Mesendoderm (in vitro differentiated cells): Measurements from ENCODE around the gene KRTAP10-6.
"Not testable (repeated sequence)": the region's sequence is repeated elsewhere in the genome, so short reads cannot be mapped to it uniquely, and the experiment has no call there.

Source experiments
- DNase-seq: peaks from one replicate; pipeline ENCODE4 v3.0.0; 2013
- H2AK5ac ChIP-seq: 2 replicates; pipeline ENCODE4 v1.6.1; 2013; ENCODE audit warnings: low read length, inconsistent platforms
- H2BK120ac ChIP-seq: 2 replicates; pipeline ENCODE4 v1.6.1; 2013; ENCODE audit warnings: low read depth, mild to moderate bottlenecking, low read length, moderate library complexity, mixed read lengths
- H2BK15ac ChIP-seq: replicated peaks from 2 replicates; pipeline ENCODE4 v1.6.1; 2013; ENCODE audit warnings: low read depth, mild to moderate bottlenecking, moderate library complexity
- H2BK5ac ChIP-seq: 2 replicates; pipeline ENCODE4 v1.6.1; 2013; ENCODE audit warnings: low read length, inconsistent platforms
- H3K18ac ChIP-seq: 2 replicates; pipeline ENCODE4 v1.6.1; 2013; ENCODE audit warnings: mild to moderate bottlenecking, low read length, mixed read lengths
- H3K23ac ChIP-seq: one replicate; pipeline ENCODE4 v1.6.1; 2013; ENCODE audit warnings: low read length
- H3K27ac ChIP-seq: 2 replicates; pipeline ENCODE4 v1.5.1; 2013; ENCODE audit warnings: low read depth, mild to moderate bottlenecking, inconsistent platforms, low read length, moderate library complexity
- H3K27me3 ChIP-seq: 2 replicates; pipeline ENCODE4 v1.6.1; 2013; ENCODE audit warnings: low read length, control low read depth, mild to moderate bottlenecking, inconsistent platforms; ENCODE audit not compliant: insufficient read depth, poor library complexity
- H3K36me3 ChIP-seq: 2 replicates; pipeline ENCODE4 v1.6.1; 2013; ENCODE audit warnings: low read length, inconsistent platforms; ENCODE audit not compliant: control insufficient read depth, insufficient read depth
- H3K4ac ChIP-seq: one replicate; pipeline ENCODE4 v1.6.1; 2013; ENCODE audit warnings: low read depth, mild to moderate bottlenecking, low read length, moderate library complexity
- H3K4me1 ChIP-seq: 2 replicates; pipeline ENCODE4 v1.6.1; 2013; ENCODE audit warnings: low read depth, low read length, inconsistent platforms; ENCODE audit not compliant: control insufficient read depth
- H3K4me2 ChIP-seq: 2 replicates; pipeline ENCODE4 v1.6.1; 2013; ENCODE audit warnings: low read length
- H3K4me3 ChIP-seq: 2 replicates; pipeline ENCODE4 v1.5.1; 2013; ENCODE audit warnings: mild to moderate bottlenecking, low read length
- H3K56ac ChIP-seq: one replicate; pipeline ENCODE4 v1.6.1; 2013; ENCODE audit warnings: low read length
- H3K79me1 ChIP-seq: 2 replicates; pipeline ENCODE4 v1.6.1; 2013; ENCODE audit warnings: low read length, inconsistent platforms
- H3K79me2 ChIP-seq: 2 replicates; pipeline ENCODE4 v1.6.1; 2013; ENCODE audit warnings: mild to moderate bottlenecking, low read length; ENCODE audit not compliant: control insufficient read depth, insufficient read depth
- H3K9ac ChIP-seq: 2 replicates; pipeline ENCODE4 v1.6.1; 2013; ENCODE audit warnings: low read length, inconsistent platforms
- H4K5ac ChIP-seq: one replicate; pipeline ENCODE4 v1.6.1; 2013; ENCODE audit warnings: low read length
- H4K8ac ChIP-seq: one replicate; pipeline ENCODE4 v1.6.1; 2013; ENCODE audit warnings: low read depth, mild to moderate bottlenecking, control low read depth, low read length, moderate library complexity
- WGBS: extraction: QIAGEN DNeasy Blood & Tissue Kit; methylation state at CpG from one replicate; pipeline ENCODE4 v1.1.7; 2013; ENCODE audit warnings: low lambda C conversion rate, missing lambda C conversion rate; ENCODE audit not compliant: insufficient coverage; ENCODE audit errors: extremely low coverage; 5-methylcytosine and 5-hydroxymethylcytosine counted together

KRTAP10-6 gene

DNA sequence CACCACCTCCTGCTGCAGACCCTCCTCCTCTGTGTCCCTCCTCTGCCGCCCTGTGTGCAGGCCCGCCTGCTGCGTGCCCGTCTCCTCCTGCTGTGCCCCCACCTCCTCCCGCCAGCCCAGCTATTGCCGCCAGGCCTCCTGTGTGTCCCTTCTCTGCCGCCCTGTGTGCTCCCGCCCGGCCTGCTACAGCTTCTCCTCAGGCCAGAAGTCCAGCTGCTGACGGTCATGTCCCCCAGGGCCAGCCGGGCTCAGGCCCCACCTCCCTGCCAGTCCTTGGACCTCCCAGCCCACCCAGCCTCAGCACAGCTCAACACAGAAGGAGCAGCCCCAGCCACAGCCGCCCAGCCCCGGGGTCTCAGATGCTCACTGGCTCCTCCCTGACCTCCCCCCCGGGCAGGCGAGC lies 35.5 kb upstream of the KRTAP10-6 start:
- not testable (repeated sequence) for H3K36me3 ChIP-seq, H3K18ac ChIP-seq, H3K4me1 ChIP-seq, DNase-seq, H3K79me1 ChIP-seq, H3K79me2 ChIP-seq, H3K27me3 ChIP-seq, H3K56ac ChIP-seq, H3K27ac ChIP-seq, H2BK15ac ChIP-seq, H3K9ac ChIP-seq, H2AK5ac ChIP-seq, H3K4ac ChIP-seq, H3K23ac ChIP-seq, H3K4me3 ChIP-seq, H2BK120ac ChIP-seq, H2BK5ac ChIP-seq, H3K4me2 ChIP-seq, H4K8ac ChIP-seq, H4K5ac ChIP-seq
- no CpG with 5 or more reads among the region's 15 CpGs for WGBS

GRCh38 chr21:44627181-44627822 lies 35.0 kb upstream of the KRTAP10-6 start:
- not testable (repeated sequence) for H3K27me3 ChIP-seq, H2BK5ac ChIP-seq, H3K4me1 ChIP-seq, H3K79me1 ChIP-seq, H3K79me2 ChIP-seq, H3K4me3 ChIP-seq, H2AK5ac ChIP-seq, H3K4me2 ChIP-seq, H3K4ac ChIP-seq, H4K8ac ChIP-seq, H3K9ac ChIP-seq, H3K23ac ChIP-seq, H2BK120ac ChIP-seq, H3K56ac ChIP-seq, H3K18ac ChIP-seq, H2BK15ac ChIP-seq, H4K5ac ChIP-seq, H3K36me3 ChIP-seq, DNase-seq, H3K27ac ChIP-seq
- no CpG with 5 or more reads among the region's 20 CpGs for WGBS

DNA sequence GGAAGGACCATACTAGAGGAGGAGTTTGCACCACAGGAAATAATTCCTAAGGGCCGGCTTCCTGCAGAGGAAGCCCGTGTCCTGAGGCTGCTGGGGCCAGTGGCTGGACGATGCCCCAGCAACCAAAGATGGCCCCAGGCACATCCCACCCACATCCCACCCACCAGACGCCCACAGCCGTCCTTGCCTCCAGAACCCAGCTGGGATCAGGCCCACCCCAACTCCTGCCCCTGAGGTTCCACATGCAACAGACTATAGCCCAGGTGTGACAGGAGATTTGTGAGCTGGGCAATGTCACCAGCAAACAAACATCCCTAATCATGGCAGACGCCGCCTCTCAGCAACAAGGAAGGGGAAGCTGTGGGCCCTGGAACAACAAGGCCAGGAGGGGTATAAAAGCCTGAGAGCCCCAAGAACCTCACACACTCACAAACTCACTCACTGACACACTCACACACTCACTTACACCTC lies 34.4 kb upstream of the KRTAP10-6 start, which contains the start of gene KRTAP10-9:
Gene KRTAP10-9, plus strand, starts transcription at position 421 of the 471 bp plus-strand sequence. CDS start 79 bp downstream, outside the sequence.
- Histone ChIP-seq H3K4me2 (no peak within 1 kb of the TSS), H3K4me1 (no peaks in the 10 kb centered on the region), H3K23ac (no peak within 1 kb of the TSS), H2BK15ac (no peak within 1 kb of the TSS), H4K5ac (no peak within 1 kb of the TSS), H2BK120ac (no peak within 1 kb of the TSS), H3K56ac (no peak within 1 kb of the TSS), H2BK5ac (no peak within 1 kb of the TSS), H3K79me1 (no peaks in the 10 kb centered on the region), H2AK5ac (no peak within 1 kb of the TSS), H3K36me3 (no peaks in the 10 kb centered on the region), H3K9ac (no peak within 1 kb of the TSS), H4K8ac (no peak within 1 kb of the TSS), H3K27ac (no peak within 1 kb of the TSS), H3K27me3 (no peaks in the 10 kb centered on the region), H3K4ac (no peak within 1 kb of the TSS), H3K18ac (no peak within 1 kb of the TSS), H3K4me3 (no peak within 1 kb of the TSS), H3K79me2 (no peaks in the 10 kb centered on the region)
- WGBS, result no CpG with 5 or more reads among the region's 7 CpGs
- DNase-seq, result no peak

GRCh38 chr21:44626262-44626661 lies 34.0 kb upstream of the KRTAP10-6 start:
- Histone ChIP-seq H4K8ac (no peak overlapping the region), H3K79me2 (no peaks in the 10 kb centered on the region), H3K27ac (no peak overlapping the region), H3K18ac (no peak overlapping the region), H3K23ac (no peak overlapping the region), H3K4me3 (no peak overlapping the region), H3K4me1 (no peaks in the 10 kb centered on the region), H2AK5ac (no peak overlapping the region), H3K27me3 (no peaks in the 10 kb centered on the region), H3K56ac (no peak overlapping the region), H2BK5ac (no peak overlapping the region), H3K4ac (no peak overlapping the region), H3K4me2 (no peak overlapping the region), H3K9ac (no peak overlapping the region), H2BK120ac (no peak overlapping the region), H3K79me1 (no peaks in the 10 kb centered on the region), H3K36me3 (no peaks in the 10 kb centered on the region), H4K5ac (no peak overlapping the region), H2BK15ac (no peak overlapping the region)
- DNase-seq, result no peak
- no CpG with 5 or more reads among the region's 10 CpGs for WGBS

- Histone ChIP-seq H2BK5ac (no peak overlapping the region), H3K36me3 (no peaks in the 10 kb centered on the region), H3K79me2 (no peaks in the 10 kb centered on the region), H3K9ac (no peak overlapping the region), H3K23ac (no peak overlapping the region), H2BK15ac (no peak overlapping the region), H3K56ac (no peak overlapping the region), H3K4ac (no peak overlapping the region), H2AK5ac (no peak overlapping the region), H3K4me3 (no peak overlapping the region), H3K27me3 (no peaks in the 10 kb centered on the region), H3K4me1 (no peaks in the 10 kb centered on the region), H3K79me1 (no peaks in the 10 kb centered on the region), H3K27ac (no peak overlapping the region), H4K5ac (no peak overlapping the region), H4K8ac (no peak overlapping the region), H2BK120ac (no peak overlapping the region), H3K4me2 (no peak overlapping the region), H3K18ac (no peak overlapping the region)
- no peak for DNase-seq
- no CpG with 5 or more reads among the region's 7 CpGs for WGBS
Measured at GRCh38 chr21:44625756-44626155, 33.5 kb upstream of the KRTAP10-6 start.

DNA sequence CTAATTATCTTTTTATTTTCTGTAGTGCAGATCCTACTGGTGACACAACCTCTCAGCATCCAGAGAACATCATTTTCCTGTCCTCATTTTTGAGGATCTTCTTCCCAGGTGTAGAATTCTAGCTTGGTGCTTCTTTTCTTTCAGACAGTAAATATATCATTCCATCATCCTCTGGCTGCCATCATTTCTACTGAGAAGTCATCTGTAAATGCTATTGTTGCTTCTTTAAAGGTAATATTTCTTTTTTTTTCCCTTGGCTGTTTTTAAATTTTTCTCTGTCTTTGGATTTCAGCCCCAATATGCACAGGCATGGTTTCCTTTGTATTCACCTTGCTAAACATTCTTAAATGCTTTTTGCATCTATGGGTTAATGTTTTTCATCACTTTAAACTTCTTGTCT lies 31.3 kb upstream of the KRTAP10-6 start:
- Histone ChIP-seq H3K27ac (no peak overlapping the region), H3K23ac (no peak overlapping the region), H3K9ac (no peak overlapping the region), H2BK5ac (no peak overlapping the region), H3K27me3 (no peaks in the 10 kb centered on the region), H3K36me3 (no peaks in the 10 kb centered on the region), H3K4me2 (no peak overlapping the region), H3K4me1 (peaks cover 4% of the 10 kb centered on the region), H3K18ac (no peak overlapping the region), H2BK15ac (no peak overlapping the region), H3K79me1 (no peaks in the 10 kb centered on the region), H3K79me2 (no peaks in the 10 kb centered on the region), H2AK5ac (no peak overlapping the region), H3K4ac (no peak overlapping the region), H2BK120ac (no peak overlapping the region), H3K56ac (no peak overlapping the region), H3K4me3 (no peak overlapping the region), H4K5ac (no peak overlapping the region), H4K8ac (no peak overlapping the region)
- no peak for DNase-seq
